Right lobe of liver (tissue), 6 donors: ENCODE results near the gene C6orf47. TPM values are rescaled to one million over a fixed set of nuclear protein-coding genes. Genes with fewer than 3 reads are reported as not detected.

Source experiments
- ATAC-seq, 4 donors: fragments of 200-7000 bp; cut with Tn5 transposase; one replicate each; pipeline ENCODE4 v1.9.1; 2020; ENCODE audit warnings: mild to moderate bottlenecking in 4 of 4, moderate library complexity in 4 of 4
- DNase-seq, 3 donors: peaks; one replicate each; pipeline ENCODE4 v3.0.0-alpha.2; 2020
- H3K27ac ChIP-seq, 3 donors: fragments of 200-600 bp; one replicate each; pipeline ENCODE4 v1.8.0; 2022
- H3K27me3 ChIP-seq, 2 donors: fragments of 200-600 bp; one replicate each; pipeline ENCODE4 v1.8.0; 2022
- H3K36me3 ChIP-seq, 4 donors: fragments of 200-600 bp; sonication (generic) in 1 of 4; one replicate each; pipeline versions ENCODE4 v1.5.1 to v1.8.0; 2017 to 2022; ENCODE audit warnings: control low read depth in 1 of 4
- H3K4me1 ChIP-seq, 4 donors: fragments of 200-600 bp; sonication (generic) in 1 of 4; one replicate each; pipeline versions ENCODE4 v1.5.1 to v1.8.0; 2017 to 2022; ENCODE audit warnings: control low read depth in 1 of 4
- H3K4me3 ChIP-seq, 3 donors: fragments of 200-600 bp; one replicate each; pipeline ENCODE4 v1.8.0; 2022
- H3K9me3 ChIP-seq, 4 donors: fragments of 200-600 bp; sonication (generic) in 1 of 4; one replicate each; pipeline versions ENCODE4 v1.5.1 to v1.8.0; 2017 to 2022; ENCODE audit warnings: control low read depth in 1 of 4
- CTCF ChIP-seq, 4 donors: fragments of 200-600 bp in 3 of 4; fragments of 450-650 bp in 1 of 4; IDR thresholded peaks; one replicate each; pipeline versions ENCODE4 v1.5.1 to v1.8.0; 2016 to 2022; ENCODE audit warnings: antibody characterized with exemption in 4 of 4, mild to moderate bottlenecking in 2 of 4
- POLR2A ChIP-seq: fragments of 450-650 bp; IDR thresholded peaks from one replicate; pipeline ENCODE4 v1.6.1; 2017; ENCODE audit warnings: antibody characterized with exemption, mild to moderate bottlenecking
- WGBS: methylation state at CpG from one replicate; pipeline ENCODE4 v1.1.6; 2018; ENCODE audit warnings: low coverage, low lambda C conversion rate; ENCODE audit not compliant: insufficient coverage; ENCODE audit errors: missing lambda C conversion rate; 5-methylcytosine and 5-hydroxymethylcytosine counted together
- intact Hi-C, 2 donors: fragments of 100-400 bp; cut with DNase I; formaldehyde crosslinking; loops; one replicate each; pipeline versions ENCODE4 v1.11.2 to v1.14.1; 2022
- total RNA-seq, 6 experiments: library from RNA; depleted of rRNA in 2 of 6; stranded (reverse); fragments of >200 nt in 2 of 6; fragmentation: NEBNext Ultra II Directional in 3 of 6; extraction: Animal tissue kit (Norgen Biotek cat#: 25700) in 3 of 6; gene quantifications; one replicate each; pipeline versions ENCODE4 v1.1.0 to v1.2.4, GENCODE V29; 2016 to 2023
- donor health status: DM: no; HTN: yes; CAD: no.
- donor health status: DM: no; HTN: no; CAD: no.
- donor health status: DM: no; HTN: no; CAD: no.
- donor health status: DM: no; HTN: yes; CAD: no.
- donor health status: DM: no; HTN: yes; CAD: no.

Gene C6orf47
- total RNA-seq, 6 experiments from 2014 or later, result 6.6 to 8.7 (median 7.6) TPM

- intact Hi-C loops, result no loop called here
Measured at GRCh38 chr6:31701666-31702404, 41.3 kb upstream of the C6orf47 start.

GRCh38 chr6:31700740-31701401 lies 40.3 kb upstream of the C6orf47 start:
- Histone ChIP-seq H3K4me1 (peaks cover 0 to 21% (median 11%) of the 10 kb centered on the region in 4 donors), H3K27me3 (no peaks in the 10 kb centered on the region), H3K27ac (no peak overlapping the region), H3K36me3 (peaks cover 0 to 29% (median 2%) of the 10 kb centered on the region in 4 donors), H3K9me3 (no peaks in the 10 kb centered on the region), H3K4me3 (no peak overlapping the region)
- intact Hi-C loops, result no loop called here
- no peak for ATAC-seq
- DNase-seq, result no peak
- 47% methylated on average over 4 of the region's 5 CpGs for WGBS
- TF ChIP-seq POLR2A (no peak), CTCF (IDR thresholded peaks at IDR 0.05) (no peak)

More at GRCh38 chr6:31701666-31702404, 41.3 kb upstream of the C6orf47 start:
- ATAC-seq (peak in 2 of 4 donors; percentile 15 to 24), DNase-seq (peak; percentile 58 to 76 (median 69))
- H3K36me3 ChIP-seq, result peaks cover 0 to 21% (median 2%) of the 10 kb centered on the region in 4 donors
- peak overlapping the region; percentile 95 to 98 (median 97) for H3K27ac ChIP-seq
- TF ChIP-seq POLR2A (no peak), CTCF (IDR thresholded peaks at IDR 0.05) (no peak)
- no peaks in the 10 kb centered on the region for H3K9me3 ChIP-seq
- peaks cover 0 to 21% (median 11%) of the 10 kb centered on the region in 4 donors for H3K4me1 ChIP-seq
- peak overlapping the region; percentile 71 to 80 (median 77) for H3K4me3 ChIP-seq
- no peaks in the 10 kb centered on the region for H3K27me3 ChIP-seq
- 2% methylated on average over 3 of the region's 7 CpGs for WGBS

GRCh38 chr6:31697555-31697954 lies 37.0 kb upstream of the C6orf47 start:
- H3K27me3 ChIP-seq, result no peaks in the 10 kb centered on the region
- no peaks in the 10 kb centered on the region for H3K9me3 ChIP-seq
- H3K36me3 ChIP-seq, result peaks cover 0 to 61% (median 6%) of the 10 kb centered on the region in 4 donors
- no peak overlapping the region for H3K27ac ChIP-seq
- H3K4me3 ChIP-seq, result no peak overlapping the region
- peaks cover 0 to 18% (median 11%) of the 10 kb centered on the region in 4 donors for H3K4me1 ChIP-seq
- DNase-seq, result no peak
- 67% methylated on average over 3 of the region's 3 CpGs for WGBS
- no peak for ATAC-seq
- TF ChIP-seq POLR2A, result no peak
- no peak for TF ChIP-seq CTCF (IDR thresholded peaks at IDR 0.05)
- intact Hi-C loops, result no loop called here

- intact Hi-C loops, result no loop called here
- peaks cover 0 to 75% (median 20%) of the 10 kb centered on the region in 4 donors for H3K36me3 ChIP-seq
- 90% methylated on average over 3 of the region's 6 CpGs for WGBS
- H3K4me1 ChIP-seq, result no peaks in the 10 kb centered on the region
- H3K9me3 ChIP-seq, result no peaks in the 10 kb centered on the region
- H3K4me3 ChIP-seq, result no peak overlapping the region
- ATAC-seq (no peak), DNase-seq (no peak)
- TF ChIP-seq POLR2A (no peak), CTCF (IDR thresholded peaks at IDR 0.05) (no peak)
- no peak overlapping the region for H3K27ac ChIP-seq
- H3K27me3 ChIP-seq, result no peaks in the 10 kb centered on the region
Measured at GRCh38 chr6:31693535-31693934, 33.0 kb upstream of the C6orf47 start.
